ENCODE data around the gene ATP8B1.

The ATP8B1 gene

DNA sequence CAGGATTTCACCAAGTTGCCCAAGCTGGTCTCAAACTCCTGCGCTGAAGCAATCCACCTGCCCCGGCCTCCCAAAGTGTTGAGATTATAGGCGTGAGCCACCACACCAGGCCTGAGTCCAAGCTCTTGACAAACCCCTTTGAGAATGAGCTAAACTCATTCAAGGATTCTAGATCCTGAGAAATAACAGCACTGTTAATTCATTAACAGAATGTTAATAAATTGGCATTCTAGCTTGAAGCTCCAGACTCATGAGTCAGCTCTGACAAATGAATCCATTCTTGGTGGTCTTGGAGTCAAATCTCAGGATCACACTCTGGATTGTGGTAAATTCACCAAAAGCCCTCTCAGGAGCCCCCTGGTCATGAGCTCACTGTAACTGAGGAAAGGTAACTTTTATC, 183.2 kb downstream of the ATP8B1 start:
- H3K27me3 ChIP-seq (ENCODE audit: insufficient read depth, poor library complexity, severe bottlenecking): no peaks in the 10 kb centered on the region
- H3K27ac ChIP-seq (replicated peaks): 0 out of 2 replicates have a peak overlapping the region, but pooled peaks have one; percentile 5
- DNase-seq (ENCODE audit: low read depth in 1 of 2, low spot score in 1 of 2): no peak
- TF ChIP-seq POLR2AphosphoS5 (IDR thresholded peaks at IDR 0.05; ENCODE audit: low read depth): no peak
- TF ChIP-seq GABPA (IDR thresholded peaks at IDR 0.05; ENCODE audit: low read depth): no peak
- no peak for TF ChIP-seq CTCF (IDR thresholded peaks at IDR 0.05; ENCODE audit: insufficient read depth, low read length)
- TF ChIP-seq REST (IDR thresholded peaks at IDR 0.05; ENCODE audit: insufficient replicate concordance, low read depth): no peak
- no peak for TF ChIP-seq SPI1 (IDR thresholded peaks at IDR 0.05; ENCODE audit: borderline replicate concordance, low read depth)
- H3K4me3 ChIP-seq (replicated peaks; ENCODE audit: insufficient read depth, low read length): no peak overlapping the region

DNA sequence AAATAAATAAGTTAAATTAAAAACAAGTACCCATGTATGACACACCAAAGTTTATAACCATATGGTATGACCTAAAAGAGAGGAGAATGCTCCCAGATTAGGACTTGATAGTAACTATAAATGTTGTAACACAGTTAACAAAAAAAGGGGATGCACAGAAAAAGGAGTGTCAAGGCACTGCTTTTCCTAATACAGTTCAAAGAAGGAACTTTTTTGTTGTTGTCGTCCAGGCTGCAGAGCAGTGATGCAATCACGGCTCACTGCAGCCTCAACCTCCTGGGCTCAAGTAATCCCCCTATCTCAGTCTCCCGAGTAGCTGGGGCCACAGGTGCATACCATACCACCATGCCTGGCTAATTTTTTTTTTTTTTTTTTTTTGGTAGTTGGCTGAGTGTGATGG, 184.2 kb downstream of the ATP8B1 start:
- Histone ChIP-seq H3K27me3 (ENCODE audit: insufficient read depth, poor library complexity, severe bottlenecking) (no peaks in the 10 kb centered on the region), H3K27ac (replicated peaks) (no peak overlapping the region; the same call in 1 of the 2 replicates), H3K4me3 (replicated peaks; ENCODE audit: insufficient read depth, low read length) (no peak overlapping the region)
- no peak for TF ChIP-seq SPI1 (IDR thresholded peaks at IDR 0.05; ENCODE audit: borderline replicate concordance, low read depth)
- TF ChIP-seq POLR2AphosphoS5 (IDR thresholded peaks at IDR 0.05; ENCODE audit: low read depth): 0 out of 2 replicates have a peak, but pooled peaks have one; percentile 30
- no peak for TF ChIP-seq REST (IDR thresholded peaks at IDR 0.05; ENCODE audit: insufficient replicate concordance, low read depth)
- no peak for TF ChIP-seq CTCF (IDR thresholded peaks at IDR 0.05; ENCODE audit: insufficient read depth, low read length)
- DNase-seq (ENCODE audit: low read depth in 1 of 2, low spot score in 1 of 2): peak in 1 of 2 experiments; percentile 39

DNA sequence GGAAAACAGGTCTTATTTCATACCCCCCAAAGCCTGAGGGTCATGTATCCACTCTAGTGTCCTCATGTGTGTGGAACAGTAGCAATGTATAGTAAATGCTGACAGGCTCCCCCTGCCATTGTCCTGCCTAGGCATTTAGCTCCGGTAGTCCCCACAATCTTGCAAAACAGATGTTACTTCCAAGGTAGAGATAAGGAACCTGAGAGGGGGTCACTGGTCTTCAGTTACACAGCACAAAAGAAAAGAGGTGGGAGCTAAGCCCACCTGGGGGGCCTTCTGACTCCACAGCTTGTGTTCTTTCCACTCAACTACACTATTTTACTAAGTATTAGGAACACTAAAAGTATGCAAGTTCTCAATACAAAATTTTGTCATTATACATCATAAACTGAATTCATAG, 199.2 kb downstream of the ATP8B1 start:
- no peak for DNase-seq (ENCODE audit: low read depth in 1 of 2, low spot score in 1 of 2)
- H3K27ac ChIP-seq (replicated peaks): no peak overlapping the region
- no peaks in the 10 kb centered on the region for H3K27me3 ChIP-seq (ENCODE audit: insufficient read depth, poor library complexity, severe bottlenecking)
- H3K4me3 ChIP-seq (replicated peaks; ENCODE audit: insufficient read depth, low read length): no peak overlapping the region
- no peak for TF ChIP-seq GABPA (IDR thresholded peaks at IDR 0.05; ENCODE audit: low read depth)
- no peak for TF ChIP-seq REST (IDR thresholded peaks at IDR 0.05; ENCODE audit: insufficient replicate concordance, low read depth)
- TF ChIP-seq CTCF (IDR thresholded peaks at IDR 0.05; ENCODE audit: insufficient read depth, low read length): no peak
- no peak for TF ChIP-seq POLR2AphosphoS5 (IDR thresholded peaks at IDR 0.05; ENCODE audit: low read depth)
- no peak for TF ChIP-seq SPI1 (IDR thresholded peaks at IDR 0.05; ENCODE audit: borderline replicate concordance, low read depth)
